ENCODE measurements around the gene SHROOM3.

GRCh38 chr4:76740866-76741662 is 306.0 kb downstream of the SHROOM3 start:
- TF ChIP-seq TAF1 (IDR thresholded peaks at IDR 0.05; ENCODE audit: low read depth) = no peak
- TF ChIP-seq NFIC (IDR thresholded peaks at IDR 0.05) = no peak
- TF ChIP-seq EP300 (IDR thresholded peaks at IDR 0.05; ENCODE audit: borderline replicate concordance) = no peak
- TF ChIP-seq FOXM1 (IDR thresholded peaks at IDR 0.05; ENCODE audit: borderline replicate concordance, low read depth) = no peak
- TF ChIP-seq RAD21 (IDR thresholded peaks at IDR 0.05; ENCODE audit: low read depth) = no peak
- TF ChIP-seq, protein P1, sequence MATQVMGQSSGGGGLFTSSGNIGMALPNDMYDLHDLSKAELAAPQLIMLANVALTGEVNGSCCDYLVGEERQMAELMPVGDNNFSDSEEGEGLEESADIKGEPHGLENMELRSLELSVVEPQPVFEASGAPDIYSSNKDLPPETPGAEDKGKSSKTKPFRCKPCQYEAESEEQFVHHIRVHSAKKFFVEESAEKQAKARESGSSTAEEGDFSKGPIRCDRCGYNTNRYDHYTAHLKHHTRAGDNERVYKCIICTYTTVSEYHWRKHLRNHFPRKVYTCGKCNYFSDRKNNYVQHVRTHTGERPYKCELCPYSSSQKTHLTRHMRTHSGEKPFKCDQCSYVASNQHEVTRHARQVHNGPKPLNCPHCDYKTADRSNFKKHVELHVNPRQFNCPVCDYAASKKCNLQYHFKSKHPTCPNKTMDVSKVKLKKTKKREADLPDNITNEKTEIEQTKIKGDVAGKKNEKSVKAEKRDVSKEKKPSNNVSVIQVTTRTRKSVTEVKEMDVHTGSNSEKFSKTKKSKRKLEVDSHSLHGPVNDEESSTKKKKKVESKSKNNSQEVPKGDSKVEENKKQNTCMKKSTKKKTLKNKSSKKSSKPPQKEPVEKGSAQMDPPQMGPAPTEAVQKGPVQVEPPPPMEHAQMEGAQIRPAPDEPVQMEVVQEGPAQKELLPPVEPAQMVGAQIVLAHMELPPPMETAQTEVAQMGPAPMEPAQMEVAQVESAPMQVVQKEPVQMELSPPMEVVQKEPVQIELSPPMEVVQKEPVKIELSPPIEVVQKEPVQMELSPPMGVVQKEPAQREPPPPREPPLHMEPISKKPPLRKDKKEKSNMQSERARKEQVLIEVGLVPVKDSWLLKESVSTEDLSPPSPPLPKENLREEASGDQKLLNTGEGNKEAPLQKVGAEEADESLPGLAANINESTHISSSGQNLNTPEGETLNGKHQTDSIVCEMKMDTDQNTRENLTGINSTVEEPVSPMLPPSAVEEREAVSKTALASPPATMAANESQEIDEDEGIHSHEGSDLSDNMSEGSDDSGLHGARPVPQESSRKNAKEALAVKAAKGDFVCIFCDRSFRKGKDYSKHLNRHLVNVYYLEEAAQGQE (IDR thresholded peaks at IDR 0.05; ENCODE audit: low read depth) = no peak
- TF ChIP-seq CEBPB (IDR thresholded peaks at IDR 0.05) = no peak
- no peak for TF ChIP-seq EGR1 (IDR thresholded peaks at IDR 0.05)

All from Ishikawa (cell line).